K562 (cell line): ENCODE results near the gene SSH3. TPM values are rescaled to one million over a fixed set of nuclear protein-coding genes. Genes with fewer than 3 reads are reported as not detected.

Source experiments
- ADNP ChIP-seq: fragments of 200-800 bp; sonication (Bioruptor generic); IDR thresholded peaks from 2 replicates; pipeline ENCODE4 v1.6.1; 2016; ENCODE audit warnings: missing genetic modification characterization, missing compliant biosample characterization
- DACH1 ChIP-seq: fragments of 450-650 bp; IDR thresholded peaks from 2 replicates; pipeline ENCODE4 v1.6.1; 2018; ENCODE audit not compliant: partially characterized antibody
- E2F6 ChIP-seq, 2 experiments: IDR thresholded peaks; 2 replicates each; pipeline ENCODE4 v1.6.1; 2011; ENCODE audit warnings: borderline replicate concordance in 1 of 2, control low read depth in 1 of 2, low read depth in 1 of 2, low read length in 1 of 2, mild to moderate bottlenecking in 1 of 2, mixed read lengths in 1 of 2, moderate library complexity in 1 of 2; ENCODE audit not compliant: insufficient read depth in 1 of 2, insufficient read length in 1 of 2, poor library complexity in 1 of 2, severe bottlenecking in 1 of 2; ENCODE audit errors: extremely low read depth in 1 of 2
- GABPB2 ChIP-seq: fragments of 250-450 bp; sonication (Bioruptor Pico); conservative IDR thresholded peaks from 2 replicates; pipeline ENCODE4 v1.5.1; 2021; ENCODE audit warnings: mild to moderate bottlenecking
- HDAC3 ChIP-seq: fragments of 450-650 bp; IDR thresholded peaks from 2 replicates; pipeline ENCODE4 v1.6.1; 2018; ENCODE audit warnings: borderline replicate concordance, mild to moderate bottlenecking, moderate library complexity; ENCODE audit not compliant: partially characterized antibody
- HMGN3 ChIP-seq: IDR thresholded peaks from 2 replicates; pipeline ENCODE4 v1.6.1; 2011; ENCODE audit warnings: borderline replicate concordance, low read depth, mild to moderate bottlenecking, mixed read lengths, low read length; ENCODE audit not compliant: insufficient read length; ENCODE audit errors: extremely low read depth
- KLF13 ChIP-seq: fragments of 450-650 bp; IDR thresholded peaks from 2 replicates; pipeline ENCODE4 v1.6.1; 2016; ENCODE audit warnings: missing genetic modification characterization, low read depth, mild to moderate bottlenecking, missing compliant biosample characterization, moderate library complexity, borderline replicate concordance
- POLR2AphosphoS5 ChIP-seq: IDR thresholded peaks from 2 replicates; pipeline ENCODE4 v1.6.1; 2011; ENCODE audit warnings: mild to moderate bottlenecking, low read depth, low read length, moderate library complexity; ENCODE audit not compliant: control insufficient read depth, insufficient read depth
- POLR3G ChIP-seq: IDR thresholded peaks from 2 replicates; pipeline ENCODE4 v1.6.1; 2011; ENCODE audit not compliant: insufficient read length, insufficient replicate concordance; ENCODE audit errors: extremely low read depth
- SRF ChIP-seq, 2 experiments: fragments of 250-450, 450-650 bp in 1 of 2; sonication (Bioruptor Pico) in 1 of 2; sonication (generic) in 1 of 2; formaldehyde crosslinking; IDR thresholded peaks; 2 replicates each; pipeline versions ENCODE4 v1.5.0 to v1.5.1; 2020 to 2022; ENCODE audit warnings: mild to moderate bottlenecking in 1 of 2, missing genetic modification reagents in 1 of 2
- STAT6 ChIP-seq: sonication (generic); formaldehyde crosslinking; IDR thresholded peaks from 2 replicates; pipeline ENCODE4 v1.8.1; 2023; ENCODE audit warnings: mild to moderate bottlenecking, missing genetic modification reagents
- TCFL5 ChIP-seq: fragments of 250-450 bp; sonication (Bioruptor Pico); conservative IDR thresholded peaks from 2 replicates; pipeline ENCODE4 v1.6.1; 2021; ENCODE audit warnings: mild to moderate bottlenecking, moderate library complexity, matching md5 sums
- TFAM ChIP-seq: fragments of 250-450 bp; sonication (Bioruptor Pico); conservative IDR thresholded peaks from 2 replicates; pipeline ENCODE4 v1.5.0; 2021; ENCODE audit warnings: mild to moderate bottlenecking, moderate library complexity
- XRCC4 ChIP-seq: IDR thresholded peaks from one replicate; pipeline ENCODE4 v1.6.1; 2011; ENCODE audit not compliant: insufficient read depth, insufficient read length; ENCODE audit errors: extremely low read depth
- XRCC5 ChIP-seq: fragments of 200-400 bp; formaldehyde crosslinking; IDR thresholded peaks from 2 replicates; pipeline ENCODE4 v1.6.1; 2017; ENCODE audit warnings: low read depth, mild to moderate bottlenecking, low read length
- ZKSCAN8 ChIP-seq: fragments of 200-800 bp; sonication (Bioruptor generic); IDR thresholded peaks from 2 replicates; pipeline ENCODE4 v1.6.1; 2016; ENCODE audit warnings: missing genetic modification characterization, missing compliant biosample characterization
- ZNF121 ChIP-seq: sonication (generic); formaldehyde crosslinking; conservative IDR thresholded peaks from 2 replicates; pipeline ENCODE4 v1.8.0; 2022; ENCODE audit warnings: missing genetic modification reagents
- ZNF311 ChIP-seq: fragments of 250-450 bp; sonication (Bioruptor Pico); IDR thresholded peaks from 2 replicates; pipeline ENCODE4 v1.4.0; 2020; ENCODE audit warnings: mild to moderate bottlenecking, moderate library complexity
- polyA plus RNA-seq, 8 experiments: library from polyadenylated mRNA; depleted of rRNA in 4 of 8; stranded (reverse) in 5 of 8; unstranded in 3 of 8; fragments of >200 nt; fragmentation: Nextera tagmentation in 2 of 8; fragmentation: Illumina TruSeq in 1 of 8; extraction: Ambion mirVana in 2 of 8; extraction: Trizol in 1 of 8; gene quantifications; 2 replicates each; pipeline versions ENCODE4 v1.2.1 to v1.2.3, GENCODE V29; 2011 to 2014; ENCODE audit warnings: inconsistent platforms in 1 of 8, missing spikeins in 1 of 8
- total RNA-seq, 7 experiments: library from RNA; depleted of rRNA in 6 of 7; stranded (reverse); fragments of >200 nt in 6 of 7; fragmentation: Illumina TruSeq in 2 of 7; extraction: Trizol in 2 of 7; gene quantifications; 2 replicates each; pipeline versions ENCODE4 v1.2.1 to v1.2.3, GENCODE V29; 2011 to 2021; ENCODE audit warnings: low replicate concordance in 1 of 7
- TF ChIP-seq, protein P1 (sequence below): sonication (generic); IDR thresholded peaks from 2 replicates; pipeline ENCODE4 v1.6.1; 2016
- TF ChIP-seq, protein P2 (sequence below): sonication (generic); formaldehyde crosslinking; IDR thresholded peaks from 2 replicates; pipeline ENCODE4 v1.4.0; 2020; ENCODE audit warnings: mild to moderate bottlenecking, missing genetic modification reagents

The SSH3 gene
- total and polyA plus RNA-seq, 9 of the 15 experiments (the other 6 are each of a cell fraction or from before 2014, with no cell fraction given): 0.07 to 1.0 (median 0.24) TPM; not detected in 3

DNA sequence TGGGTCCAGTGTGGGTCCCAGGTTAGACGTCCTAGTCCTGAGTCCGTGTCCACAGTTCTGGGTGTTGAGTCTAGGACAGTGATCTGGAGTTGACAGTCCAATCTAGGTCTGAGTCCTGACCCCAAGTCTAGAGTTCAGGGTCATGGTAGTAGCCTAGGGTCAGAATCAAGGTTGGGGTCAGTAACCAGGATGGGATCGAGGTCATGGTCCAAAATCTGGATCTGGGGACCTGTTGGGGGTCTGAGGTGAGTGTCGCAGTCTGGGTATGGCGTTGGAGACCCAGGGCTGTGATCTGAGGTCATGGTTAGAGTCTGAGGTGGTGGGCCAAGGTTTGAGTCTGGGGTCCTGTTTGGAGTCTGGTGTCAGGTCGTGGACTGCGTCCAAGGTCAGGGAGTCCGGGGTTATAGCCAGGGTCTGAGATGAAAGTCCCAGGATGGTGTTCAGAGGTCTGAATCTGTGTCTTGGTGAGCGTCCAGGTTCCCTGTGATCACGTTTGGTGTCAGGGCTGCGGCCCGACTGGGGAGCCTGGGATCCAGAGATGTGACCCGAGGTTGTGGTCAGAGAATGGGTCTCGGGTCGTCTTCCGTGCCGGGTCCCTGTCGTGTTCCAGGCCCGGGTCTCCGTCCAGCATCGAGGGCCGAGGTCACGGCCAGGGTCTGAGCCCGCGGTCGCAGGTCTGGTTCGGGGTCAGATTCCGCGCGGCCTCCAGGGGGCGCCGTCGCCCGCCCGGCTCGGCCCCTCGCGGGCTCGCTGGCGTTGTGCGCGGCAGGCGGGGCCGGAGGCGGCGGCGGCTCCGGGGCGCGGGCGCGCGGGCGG, 37.5 kb upstream of the SSH3 start (continued):
- TF ChIP-seq ZNF121: no peak
- TF ChIP-seq XRCC4: no peak
- no peak for TF ChIP-seq STAT6
- TF ChIP-seq KLF13 (tag): no peak
- TF ChIP-seq E2F6 (IDR thresholded peaks at IDR 0.05; ENCODE audit: borderline replicate concordance in 1 of 2, extremely low read depth in 1 of 2, insufficient read depth in 1 of 2, insufficient read length in 1 of 2, low read depth in 1 of 2, low read length in 1 of 2, poor library complexity in 1 of 2, severe bottlenecking in 1 of 2): peak in 1 of 2 experiments; percentile 21
- TF ChIP-seq TFAM (CRISPR knock-in tag): no peak
- TF ChIP-seq ZKSCAN8 (CRISPR knock-in tag): no peak
- no peak for TF ChIP-seq ZNF311
- no peak for TF ChIP-seq GABPB2 (CRISPR knock-in tag)
- TF ChIP-seq, protein P1, sequence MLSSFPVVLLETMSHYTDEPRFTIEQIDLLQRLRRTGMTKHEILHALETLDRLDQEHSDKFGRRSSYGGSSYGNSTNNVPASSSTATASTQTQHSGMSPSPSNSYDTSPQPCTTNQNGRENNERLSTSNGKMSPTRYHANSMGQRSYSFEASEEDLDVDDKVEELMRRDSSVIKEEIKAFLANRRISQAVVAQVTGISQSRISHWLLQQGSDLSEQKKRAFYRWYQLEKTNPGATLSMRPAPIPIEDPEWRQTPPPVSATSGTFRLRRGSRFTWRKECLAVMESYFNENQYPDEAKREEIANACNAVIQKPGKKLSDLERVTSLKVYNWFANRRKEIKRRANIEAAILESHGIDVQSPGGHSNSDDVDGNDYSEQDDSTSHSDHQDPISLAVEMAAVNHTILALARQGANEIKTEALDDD: no peak
- TF ChIP-seq DACH1: no peak
- peak; percentile 48; the same call in 1 of the 2 replicates for TF ChIP-seq XRCC5
- TF ChIP-seq HDAC3: no peak
- peak; percentile 23 for TF ChIP-seq HMGN3
- no peak for TF ChIP-seq SRF (CRISPR knock-in tag; IDR thresholded peaks at IDR 0.05)
- TF ChIP-seq, protein P2, sequence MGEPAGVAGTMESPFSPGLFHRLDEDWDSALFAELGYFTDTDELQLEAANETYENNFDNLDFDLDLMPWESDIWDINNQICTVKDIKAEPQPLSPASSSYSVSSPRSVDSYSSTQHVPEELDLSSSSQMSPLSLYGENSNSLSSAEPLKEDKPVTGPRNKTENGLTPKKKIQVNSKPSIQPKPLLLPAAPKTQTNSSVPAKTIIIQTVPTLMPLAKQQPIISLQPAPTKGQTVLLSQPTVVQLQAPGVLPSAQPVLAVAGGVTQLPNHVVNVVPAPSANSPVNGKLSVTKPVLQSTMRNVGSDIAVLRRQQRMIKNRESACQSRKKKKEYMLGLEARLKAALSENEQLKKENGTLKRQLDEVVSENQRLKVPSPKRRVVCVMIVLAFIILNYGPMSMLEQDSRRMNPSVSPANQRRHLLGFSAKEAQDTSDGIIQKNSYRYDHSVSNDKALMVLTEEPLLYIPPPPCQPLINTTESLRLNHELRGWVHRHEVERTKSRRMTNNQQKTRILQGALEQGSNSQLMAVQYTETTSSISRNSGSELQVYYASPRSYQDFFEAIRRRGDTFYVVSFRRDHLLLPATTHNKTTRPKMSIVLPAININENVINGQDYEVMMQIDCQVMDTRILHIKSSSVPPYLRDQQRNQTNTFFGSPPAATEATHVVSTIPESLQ (CRISPR knock-in tag): no peak
- TF ChIP-seq TCFL5 (CRISPR knock-in tag): no peak
- no peak for TF ChIP-seq ADNP (tag)
- no peak for TF ChIP-seq POLR3G
- no peak for TF ChIP-seq POLR2AphosphoS5
